ENCODE results near the gene SMG9. TPM values are rescaled to one million over a fixed set of nuclear protein-coding genes. Genes with fewer than 3 reads are reported as not detected.

SMG9 gene
- total and polyA plus RNA-seq, 2 of the 4 experiments (the other 2 are of a cell fraction) = 4.8 to 24.3 TPM

DNA sequence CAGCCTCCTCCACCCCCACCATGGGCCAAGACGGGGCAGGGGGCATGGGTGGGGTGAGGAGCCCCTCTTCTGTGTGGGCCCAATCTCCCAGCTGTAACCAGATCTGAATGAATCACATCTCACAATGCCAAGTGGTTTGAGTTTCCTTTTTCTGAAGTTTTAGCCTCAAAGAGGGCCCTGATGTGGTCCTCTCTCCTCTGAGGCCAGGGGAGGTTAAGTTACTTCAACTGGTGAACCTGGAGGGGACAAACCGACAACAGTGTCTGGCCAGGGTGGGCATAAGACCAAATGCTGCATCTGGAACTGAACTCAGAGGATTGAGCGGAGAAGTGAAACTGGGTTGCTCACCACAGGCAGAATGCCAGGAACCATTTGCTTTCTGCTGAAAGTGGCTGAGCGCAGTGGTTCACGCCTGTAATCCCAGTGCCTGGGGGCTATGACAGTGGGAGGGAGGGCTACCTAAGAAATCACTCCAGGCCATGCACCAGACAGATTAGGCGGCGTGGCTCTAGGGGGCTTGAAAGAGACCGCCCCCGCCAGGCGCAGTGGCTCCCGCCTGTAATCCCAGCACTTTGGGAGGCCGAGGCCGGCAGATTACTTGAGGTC is 54.3 kb downstream of the SMG9 start:
- TF ChIP-seq SMC3 (IDR thresholded peaks at IDR 0.05; ENCODE audit: low read depth, low read length) = no peak
- no peak for TF ChIP-seq POLR2A (IDR thresholded peaks at IDR 0.05; ENCODE audit: low read depth, low read length)
- WGBS, 2 experiments (ENCODE audit: extremely low coverage in 2 of 2, insufficient read length in 1 of 2) = 21% methylated on average over 4 of the region's 13 CpGs; no CpG with 5 or more reads in 1 of the 2 experiments
- Histone ChIP-seq H2BK20ac (ENCODE audit: low read depth, low read length) (peak overlapping the region; percentile 44), H3K79me1 (ENCODE audit: low read depth in 1 of 2, low read length in 2 of 2) (no peaks in the 10 kb centered on the region), H3K9me3 (ENCODE audit: control insufficient read depth, insufficient read depth, low read length) (peaks cover 7% of the 10 kb centered on the region), H3K9ac (ENCODE audit: low read depth, low read length) (peak overlapping the region; percentile 43), H3K36me3 (ENCODE audit: control insufficient read depth, insufficient read depth, low read length) (no peaks in the 10 kb centered on the region), H3K23ac (ENCODE audit: low read depth, low read length) (peak overlapping the region; percentile 10; the same call in 1 of the 2 replicates), H2AFZ (replicated peaks; ENCODE audit: low read length, poor library complexity) (peak overlapping the region; percentile 83), H2AK5ac (ENCODE audit: low read depth, low read length) (peak overlapping the region; percentile 82), H3K9me1 (ENCODE audit: insufficient read depth, low read length) (peaks cover 4% of the 10 kb centered on the region; the same call in 1 of the 2 replicates), H2BK15ac (ENCODE audit: low read depth, low read length) (peak overlapping the region; percentile 64; the same call in 2 of the 3 replicates), H3K56ac (ENCODE audit: extremely low read depth, insufficient read depth, low read length) (peak overlapping the region; percentile 27), H4K8ac (ENCODE audit: low read depth in 2 of 2, low read length in 2 of 2) (peak overlapping the region; percentile 60 to 86), H2AK9ac (replicated peaks; ENCODE audit: low read depth, low read length, poor library complexity) (peak overlapping the region; percentile 1), H3K4me3 (ENCODE audit: insufficient read depth, low read depth, low read length) (no peak overlapping the region), H3K27ac (ENCODE audit: insufficient read depth, low read length) (peak overlapping the region; percentile 83), H4K91ac (ENCODE audit: insufficient read depth, low read depth, low read length) (peak overlapping the region; percentile 54), H3K18ac (ENCODE audit: low read depth, low read length) (peak overlapping the region; percentile 72), H3K27me3 (ENCODE audit: control insufficient read depth, insufficient read depth, low read length) (no peaks in the 10 kb centered on the region), H3K4ac (ENCODE audit: low read depth, low read length) (peak overlapping the region; percentile 59), H4K5ac (ENCODE audit: low read depth, low read length) (peak overlapping the region; percentile 97), H2BK5ac (ENCODE audit: low read depth, low read length, poor library complexity, severe bottlenecking) (peak overlapping the region; percentile 77), H4K20me1 (ENCODE audit: insufficient read depth, low read length) (no peaks in the 10 kb centered on the region), H3K14ac (replicated peaks; ENCODE audit: low read depth, low read length) (peak overlapping the region; percentile 23), H2BK120ac (ENCODE audit: low read depth, low read length) (peak overlapping the region; percentile 86), H3K4me1 (ENCODE audit: control insufficient read depth, insufficient read depth, low read length) (peaks cover 11% of the 10 kb centered on the region), H3K4me2 (ENCODE audit: low read depth, low read length) (peak overlapping the region; percentile 60)
- ChIA-PET CTCF (no interaction called here), POLR2A (ENCODE audit: unreplicated experiment) (no interaction called here)
- dilution Hi-C loops (cut with HindIII; ENCODE audit: low sequenced_read_pairs, unreplicated experiment) (no loop called here), in situ Hi-C loops (cut with MboI; ENCODE audit: low sequenced_read_pairs) (no loop called here), intact Hi-C loops (cut with micrococcal nuclease) (no loop called here)
- ATAC-seq (ENCODE audit: low read depth) (peak; percentile 40), DNase-seq (peak; percentile 84)
- no TSS peak for BruUV-seq (replicated peaks)
